GM13976 (cell line): ENCODE results near the gene DCST2.
"Not testable (repeated sequence)": the region's sequence is repeated elsewhere in the genome, so short reads cannot be mapped to it uniquely, and the experiment has no call there.

Experiments
- DNase-seq: peaks from one replicate; pipeline ENCODE4 v3.0.0; 2012; ENCODE audit warnings: low spot score
- CTCF ChIP-seq: IDR thresholded peaks from 2 replicates; pipeline ENCODE4 v1.5.1; 2012; ENCODE audit warnings: borderline replicate concordance, mild to moderate bottlenecking; ENCODE audit not compliant: insufficient read depth; ENCODE audit errors: extremely low read depth, missing control alignments, control extremely low read depth
- in situ Hi-C: fragments of 300-500 bp; cut with MboI; formaldehyde crosslinking; loops from one replicate; pipeline ENCODE4 v1.12.0; 2022; ENCODE audit warnings: low sequenced_read_pairs, mixed read lengths, inconsistent platforms; ENCODE audit not compliant: unreplicated experiment

The DCST2 gene

GRCh38 chr1:154998818-154999570 is 34.6 kb downstream of the DCST2 start:
- DNase-seq: peak; percentile 86
- in situ Hi-C loops: no loop called here
- peak; percentile 88 for TF ChIP-seq CTCF

DNA sequence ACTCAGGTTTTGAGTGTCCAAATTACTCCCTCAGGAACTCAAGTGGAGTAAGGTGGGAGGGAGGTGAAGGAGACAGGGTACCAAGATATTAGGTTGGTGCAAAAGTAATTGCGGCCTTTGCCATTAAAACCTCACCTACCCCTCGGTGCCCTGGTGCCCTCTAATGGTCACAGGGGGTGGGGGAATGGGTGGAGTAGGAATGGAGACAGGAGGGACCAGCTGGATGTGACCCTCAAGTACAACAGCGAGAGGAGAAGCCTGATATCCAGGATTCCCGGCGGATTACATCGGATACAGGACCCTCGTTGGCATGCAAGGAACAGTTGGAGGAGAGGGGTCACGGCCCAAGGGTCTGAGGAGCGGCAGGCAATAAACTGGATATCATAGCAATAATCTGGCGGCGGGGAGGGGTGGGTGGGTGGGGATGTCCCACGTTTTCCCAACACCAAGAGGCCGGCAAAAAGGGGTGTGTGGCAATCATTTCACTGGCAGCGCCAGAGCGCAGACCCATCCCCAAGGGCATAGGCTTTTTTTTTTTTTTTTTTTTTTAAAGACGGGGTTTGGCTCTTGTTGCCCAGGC is 35.3 kb downstream of the DCST2 start:
- in situ Hi-C loops: no loop called here
- no peak for DNase-seq
- TF ChIP-seq CTCF: peak; percentile 36

DNA sequence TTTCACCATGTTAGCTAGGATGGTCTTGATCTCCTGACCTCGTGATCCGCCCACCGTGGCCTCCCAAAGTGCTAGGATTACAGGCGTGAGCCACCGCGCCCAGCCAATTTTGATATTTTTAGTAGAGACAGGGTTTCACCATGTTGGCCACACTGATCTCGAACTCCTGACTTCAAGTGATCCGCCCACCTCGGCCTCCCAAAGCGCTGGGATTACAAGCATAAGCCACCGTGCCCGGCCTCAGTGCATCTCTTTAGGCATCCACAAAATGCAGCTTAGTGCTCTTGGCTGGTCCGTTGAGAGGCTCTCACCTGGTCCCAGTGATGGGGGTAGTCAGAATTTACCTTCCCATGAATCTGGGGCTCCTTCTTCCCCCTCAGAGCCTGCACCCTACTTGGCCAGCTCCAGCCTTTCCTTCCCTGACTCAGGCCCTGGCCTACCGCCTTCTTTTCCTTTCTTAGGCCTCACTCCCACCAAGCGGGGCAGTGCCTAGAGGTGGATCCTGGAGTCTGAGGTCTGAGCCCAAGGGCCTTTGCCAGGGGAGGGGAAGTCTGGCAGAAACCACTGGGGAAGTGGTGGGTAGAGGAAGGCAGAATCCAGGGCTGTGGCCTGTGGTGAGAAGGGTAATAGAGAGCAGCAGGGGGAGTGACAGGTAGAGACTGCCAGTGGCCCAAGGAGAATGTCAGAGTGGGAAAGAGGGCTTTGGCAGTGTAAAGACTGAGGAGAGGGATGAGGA is 36.4 kb downstream of the DCST2 start:
- DNase-seq: no peak
- in situ Hi-C loops: no loop called here
- no peak for TF ChIP-seq CTCF

DNA sequence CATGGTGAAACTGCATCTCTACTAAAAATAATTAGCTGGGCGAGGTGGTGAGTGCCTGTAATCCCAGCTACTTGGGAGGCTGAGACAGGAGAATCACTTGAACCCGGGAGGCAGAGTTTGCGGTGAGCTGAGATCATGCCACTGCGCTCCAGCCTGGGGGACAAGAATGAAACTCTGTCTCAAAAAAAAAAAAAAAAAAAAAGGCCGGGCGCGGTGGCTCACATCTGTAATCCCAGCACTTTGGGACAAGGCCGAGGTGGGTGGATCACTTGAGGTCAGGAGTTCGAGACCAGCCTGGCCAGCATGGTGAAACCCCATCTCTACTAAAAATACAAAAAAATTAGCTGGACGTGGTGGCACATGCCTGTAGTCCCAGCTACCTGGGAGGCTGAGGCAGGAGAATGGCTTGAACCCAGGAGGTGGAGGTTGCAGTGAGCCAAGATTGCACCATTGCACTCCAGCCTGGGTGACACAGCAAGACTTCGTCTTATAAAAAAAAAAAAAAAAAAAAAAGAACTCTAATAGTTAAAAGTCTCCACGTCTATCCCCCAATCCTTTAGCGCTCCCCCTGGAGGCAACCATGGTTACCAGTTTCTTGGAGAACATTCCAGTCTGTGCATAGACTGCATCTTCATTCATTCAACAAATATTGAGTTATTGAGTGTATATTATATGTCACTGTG is 38.1 kb downstream of the DCST2 start:
- DNase-seq, in situ Hi-C loops: not testable (repeated sequence)

DNA sequence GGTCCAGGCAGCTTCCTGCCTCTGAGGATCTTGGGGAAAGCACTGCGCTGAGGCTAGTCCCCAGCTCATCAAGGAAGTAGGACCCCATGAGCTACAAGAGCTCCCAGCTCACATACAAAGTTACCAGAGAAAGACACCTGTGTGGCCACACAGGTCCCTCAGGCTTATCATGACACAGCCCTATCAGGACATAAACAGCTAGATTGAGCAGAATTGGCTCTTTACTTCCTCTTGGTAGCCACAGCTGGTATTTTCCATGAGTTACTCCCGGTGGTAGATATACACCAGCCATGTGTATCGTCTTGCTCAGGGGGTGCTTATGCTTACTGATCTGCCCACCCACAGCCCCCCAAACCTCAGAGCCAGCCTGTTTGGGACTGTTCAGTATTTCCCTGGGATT is 39.0 kb downstream of the DCST2 start:
- no peak for DNase-seq
- in situ Hi-C loops: no loop called here
- no peak for TF ChIP-seq CTCF

- DNase-seq: no peak
- TF ChIP-seq CTCF: no peak
- in situ Hi-C loops: no loop called here
Observed at GRCh38 chr1:154994269-154994587, 39.4 kb downstream of the DCST2 start.
